Heart left ventricle (tissue), 13 donors: ENCODE data around the gene NVL.

Experiments used
- CTCF ChIP-seq, 12 donors: fragments of 200-600 bp; sonication (generic) in 4 of 12; IDR thresholded peaks; one replicate each; pipeline versions ENCODE4 v1.5.0 to v1.8.0; 2018 to 2022; ENCODE audit warnings: antibody characterized with exemption in 12 of 12, mild to moderate bottlenecking in 5 of 12
- POLR2A ChIP-seq, 2 donors: fragments of 450-650 bp; IDR thresholded peaks; one replicate each; pipeline ENCODE4 v1.6.1; 2017; ENCODE audit warnings: antibody characterized with exemption in 2 of 2, mild to moderate bottlenecking in 2 of 2, moderate library complexity in 2 of 2
- donor health status: ischemic (EF 13 %, LVEDD 7.1; RV severe dilation, severe dysfunction).
- donor health status: DM: no; HTN: yes; CAD: no.
- donor health status: DM: no; HTN: no; CAD: no.
- donor health status: ischemic (EF 25% LVEDD 6.9; RV normal size, moderate dysfunction).
- donor health status: ischemic (EF 25% LVEDD 5.7; RV mildly dilated, moderate dysfunction).
- donor health status: ischemic (EF 35%, LVEDD 5.7; RV mildly dilated, moderate dysfunction).
- donor health status: nonischemic (EF 11% LVEDD 7.7; RV severe dilation, severe dysfunction).
- donor health status: DM: yes; HTN: yes; CAD: no.
- donor health status: PGD.
- donor health status: ischemic (EF 29% LVEDD 5.4; RV normal size, mild dysfunction).
- donor health status: nonischemic (EF 23%, LVEDD 6.1; RV moderate dilation, normal function).

GRCh38 chr1:224274970-224275626 lies 54.9 kb downstream of the NVL start:
- TF ChIP-seq CTCF (IDR thresholded peaks at IDR 0.05) (no peak), POLR2A (IDR thresholded peaks at IDR 0.05) (no peak)
